HepG2 (cell line): ENCODE data around the gene LENEP. TPM values are rescaled to one million over a fixed set of nuclear protein-coding genes. Genes with fewer than 3 reads are reported as not detected.
A peak's percentile ranks its signal among the peaks of the same experiment; 100 is the strongest.

Experiments
- FOXO1 ChIP-seq: sonication (generic); formaldehyde crosslinking; IDR thresholded peaks from 2 replicates; pipeline ENCODE4 v1.4.0; 2020; ENCODE audit warnings: missing genetic modification reagents
- GATAD1 ChIP-seq: IDR thresholded peaks from 2 replicates; pipeline ENCODE4 v1.6.1; 2016; ENCODE audit warnings: missing genetic modification reagents, missing compliant biosample characterization
- JUN ChIP-seq: sonication (generic); formaldehyde crosslinking; IDR thresholded peaks from 2 replicates; pipeline ENCODE4 v1.4.0; 2020; ENCODE audit warnings: mild to moderate bottlenecking, missing genetic modification reagents
- KDM2A ChIP-seq: sonication (generic); formaldehyde crosslinking; IDR thresholded peaks from 2 replicates; pipeline ENCODE4 v1.4.0; 2020; ENCODE audit warnings: low read depth, missing genetic modification reagents, borderline replicate concordance
- PHF20 ChIP-seq: sonication (generic); formaldehyde crosslinking; IDR thresholded peaks from 2 replicates; pipeline ENCODE4 v1.5.0; 2020; ENCODE audit warnings: mild to moderate bottlenecking, missing genetic modification reagents
- RFXANK ChIP-seq: IDR thresholded peaks from 2 replicates; pipeline ENCODE4 v1.6.1; 2016
- TEAD3 ChIP-seq: optimal IDR thresholded peaks from 2 replicates; pipeline ENCODE3; 2016; ENCODE audit warnings: borderline replicate concordance
- XRCC5 ChIP-seq: fragments of 200-400 bp; formaldehyde crosslinking; optimal IDR thresholded peaks from 2 replicates; pipeline ENCODE3; 2017; ENCODE audit warnings: mild to moderate bottlenecking, low read length
- ZNF33B ChIP-seq: sonication (generic); formaldehyde crosslinking; IDR thresholded peaks from 2 replicates; pipeline ENCODE4 v1.5.1; 2020; ENCODE audit warnings: mild to moderate bottlenecking, missing genetic modification reagents
- ZNF382 ChIP-seq: sonication (generic); formaldehyde crosslinking; IDR thresholded peaks from 2 replicates; pipeline ENCODE4 v1.5.0; 2020; ENCODE audit warnings: missing genetic modification reagents, mild to moderate bottlenecking, borderline replicate concordance
- ZNF431 ChIP-seq: sonication (generic); formaldehyde crosslinking; IDR thresholded peaks from 2 replicates; pipeline ENCODE4 v1.9.0; 2022; ENCODE audit warnings: missing genetic modification reagents, low read depth, mild to moderate bottlenecking, borderline replicate concordance
- ZNF44 ChIP-seq: sonication (generic); formaldehyde crosslinking; IDR thresholded peaks from 2 replicates; pipeline ENCODE4 v1.5.1; 2020; ENCODE audit warnings: mild to moderate bottlenecking, missing genetic modification reagents
- ZNF687 ChIP-seq: sonication (generic); formaldehyde crosslinking; IDR thresholded peaks from 2 replicates; pipeline ENCODE4 v1.5.1; 2020; ENCODE audit warnings: mild to moderate bottlenecking, missing genetic modification reagents, moderate library complexity
- polyA plus RNA-seq, 8 experiments: library from polyadenylated mRNA; depleted of rRNA in 3 of 8; stranded (reverse) in 7 of 8; unstranded in 1 of 8; fragments of >200 nt; fragmentation: Illumina TruSeq in 4 of 8; extraction: Trizol in 4 of 8; gene quantifications; 2 replicates each; pipeline versions ENCODE4 v1.2.1 to v1.2.3, GENCODE V29; 2011 to 2016; ENCODE audit warnings: low read depth in 4 of 8, missing spikeins in 1 of 8, mixed read lengths in 1 of 8; ENCODE audit not compliant: insufficient read depth in 1 of 8
- total RNA-seq, 5 experiments: library from RNA; depleted of rRNA; stranded (reverse); fragments of >200 nt; fragmentation: Illumina TruSeq; extraction: Trizol; gene quantifications; 2 replicates each; pipeline ENCODE4 v1.2.3, GENCODE V29; 2016; ENCODE audit warnings: low read depth in 1 of 5
- TF ChIP-seq, protein P1 (sequence below): sonication (generic); formaldehyde crosslinking; IDR thresholded peaks from 2 replicates; pipeline ENCODE4 v1.4.0; 2020; ENCODE audit warnings: missing genetic modification reagents, mild to moderate bottlenecking, borderline replicate concordance
- TF ChIP-seq, protein P2 (sequence below): sonication (generic); formaldehyde crosslinking; IDR thresholded peaks from 2 replicates; pipeline ENCODE4 v1.4.0; 2020; ENCODE audit warnings: missing genetic modification reagents
- TF ChIP-seq, protein P3 (sequence below): sonication (generic); formaldehyde crosslinking; IDR thresholded peaks from 2 replicates; pipeline ENCODE4 v1.5.0; 2020; ENCODE audit warnings: missing genetic modification reagents
- TF ChIP-seq, protein P4 (sequence below): sonication (generic); formaldehyde crosslinking; IDR thresholded peaks from 2 replicates; pipeline ENCODE4 v1.5.0; 2020; ENCODE audit warnings: mild to moderate bottlenecking, missing genetic modification reagents

The LENEP gene
- total and polyA plus RNA-seq, 2 of the 13 experiments (the other 11 are each of a cell fraction or from before 2014, with no cell fraction given), result 0.29 TPM; not detected in 1

DNA sequence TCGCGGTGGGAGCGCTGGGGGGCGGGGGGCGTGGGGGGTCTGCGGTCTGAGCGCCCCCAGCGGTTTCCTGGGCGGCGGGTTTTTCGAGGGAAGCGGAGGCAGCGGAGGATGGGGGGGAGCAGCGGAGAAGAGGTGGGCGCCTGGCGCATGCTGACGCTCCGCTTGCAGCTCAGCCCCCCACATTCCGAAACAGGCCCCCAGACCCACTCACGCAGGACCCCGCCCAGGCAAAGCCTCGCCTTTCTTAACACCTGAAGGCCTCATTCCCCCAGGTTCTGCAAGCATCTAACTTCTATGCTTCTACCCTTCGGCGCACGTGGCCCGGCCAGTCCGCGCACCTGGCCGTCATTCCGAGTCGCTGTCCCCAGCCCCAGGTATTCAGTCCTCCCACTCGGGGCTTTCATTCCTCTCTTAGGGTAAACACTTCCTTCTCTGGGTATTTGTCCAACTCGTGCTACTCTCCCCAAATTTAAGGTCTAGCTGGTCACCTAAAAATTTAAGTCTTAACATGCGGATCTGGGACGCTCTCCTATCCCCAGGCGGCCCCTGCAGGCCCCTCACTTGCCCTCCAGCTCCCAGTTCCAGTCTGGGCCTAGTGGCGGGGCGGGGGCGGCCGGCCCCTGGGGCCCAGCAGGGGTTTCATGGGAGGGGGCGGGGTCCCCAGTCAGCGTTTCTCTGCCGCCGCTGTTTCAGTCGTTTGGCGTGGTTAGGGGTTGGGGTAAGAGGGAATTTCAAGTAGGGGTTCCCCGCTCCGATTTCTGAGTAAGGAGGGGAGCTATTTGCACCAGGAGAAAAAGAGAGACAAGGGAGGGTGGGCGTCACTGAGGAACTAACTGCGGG lies 6.4 kb downstream of the LENEP start (continued):
- TF ChIP-seq, protein P1, sequence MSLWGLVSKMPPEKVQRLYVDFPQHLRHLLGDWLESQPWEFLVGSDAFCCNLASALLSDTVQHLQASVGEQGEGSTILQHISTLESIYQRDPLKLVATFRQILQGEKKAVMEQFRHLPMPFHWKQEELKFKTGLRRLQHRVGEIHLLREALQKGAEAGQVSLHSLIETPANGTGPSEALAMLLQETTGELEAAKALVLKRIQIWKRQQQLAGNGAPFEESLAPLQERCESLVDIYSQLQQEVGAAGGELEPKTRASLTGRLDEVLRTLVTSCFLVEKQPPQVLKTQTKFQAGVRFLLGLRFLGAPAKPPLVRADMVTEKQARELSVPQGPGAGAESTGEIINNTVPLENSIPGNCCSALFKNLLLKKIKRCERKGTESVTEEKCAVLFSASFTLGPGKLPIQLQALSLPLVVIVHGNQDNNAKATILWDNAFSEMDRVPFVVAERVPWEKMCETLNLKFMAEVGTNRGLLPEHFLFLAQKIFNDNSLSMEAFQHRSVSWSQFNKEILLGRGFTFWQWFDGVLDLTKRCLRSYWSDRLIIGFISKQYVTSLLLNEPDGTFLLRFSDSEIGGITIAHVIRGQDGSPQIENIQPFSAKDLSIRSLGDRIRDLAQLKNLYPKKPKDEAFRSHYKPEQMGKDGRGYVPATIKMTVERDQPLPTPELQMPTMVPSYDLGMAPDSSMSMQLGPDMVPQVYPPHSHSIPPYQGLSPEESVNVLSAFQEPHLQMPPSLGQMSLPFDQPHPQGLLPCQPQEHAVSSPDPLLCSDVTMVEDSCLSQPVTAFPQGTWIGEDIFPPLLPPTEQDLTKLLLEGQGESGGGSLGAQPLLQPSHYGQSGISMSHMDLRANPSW (CRISPR knock-in tag), result no peak
- TF ChIP-seq GATAD1 (CRISPR knock-in tag), result no peak
- TF ChIP-seq XRCC5, result peak; percentile 50
- TF ChIP-seq, protein P2, sequence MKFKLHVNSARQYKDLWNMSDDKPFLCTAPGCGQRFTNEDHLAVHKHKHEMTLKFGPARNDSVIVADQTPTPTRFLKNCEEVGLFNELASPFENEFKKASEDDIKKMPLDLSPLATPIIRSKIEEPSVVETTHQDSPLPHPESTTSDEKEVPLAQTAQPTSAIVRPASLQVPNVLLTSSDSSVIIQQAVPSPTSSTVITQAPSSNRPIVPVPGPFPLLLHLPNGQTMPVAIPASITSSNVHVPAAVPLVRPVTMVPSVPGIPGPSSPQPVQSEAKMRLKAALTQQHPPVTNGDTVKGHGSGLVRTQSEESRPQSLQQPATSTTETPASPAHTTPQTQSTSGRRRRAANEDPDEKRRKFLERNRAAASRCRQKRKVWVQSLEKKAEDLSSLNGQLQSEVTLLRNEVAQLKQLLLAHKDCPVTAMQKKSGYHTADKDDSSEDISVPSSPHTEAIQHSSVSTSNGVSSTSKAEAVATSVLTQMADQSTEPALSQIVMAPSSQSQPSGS (CRISPR knock-in tag), result no peak
- no peak for TF ChIP-seq ZNF33B (CRISPR knock-in tag)
- TF ChIP-seq PHF20 (CRISPR knock-in tag), result no peak
- no peak for TF ChIP-seq ZNF431
- TF ChIP-seq ZNF382 (CRISPR knock-in tag), result no peak
- TF ChIP-seq JUN, result no peak
- TF ChIP-seq ZNF44, result peak; percentile 50; the same call in 1 of the 2 replicates
- peak; percentile 89 for TF ChIP-seq ZNF687 (CRISPR knock-in tag)
- TF ChIP-seq KDM2A (CRISPR knock-in tag), result no peak
- TF ChIP-seq, protein P3, sequence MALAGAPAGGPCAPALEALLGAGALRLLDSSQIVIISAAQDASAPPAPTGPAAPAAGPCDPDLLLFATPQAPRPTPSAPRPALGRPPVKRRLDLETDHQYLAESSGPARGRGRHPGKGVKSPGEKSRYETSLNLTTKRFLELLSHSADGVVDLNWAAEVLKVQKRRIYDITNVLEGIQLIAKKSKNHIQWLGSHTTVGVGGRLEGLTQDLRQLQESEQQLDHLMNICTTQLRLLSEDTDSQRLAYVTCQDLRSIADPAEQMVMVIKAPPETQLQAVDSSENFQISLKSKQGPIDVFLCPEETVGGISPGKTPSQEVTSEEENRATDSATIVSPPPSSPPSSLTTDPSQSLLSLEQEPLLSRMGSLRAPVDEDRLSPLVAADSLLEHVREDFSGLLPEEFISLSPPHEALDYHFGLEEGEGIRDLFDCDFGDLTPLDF (CRISPR knock-in tag), result no peak
- TF ChIP-seq, protein P4, sequence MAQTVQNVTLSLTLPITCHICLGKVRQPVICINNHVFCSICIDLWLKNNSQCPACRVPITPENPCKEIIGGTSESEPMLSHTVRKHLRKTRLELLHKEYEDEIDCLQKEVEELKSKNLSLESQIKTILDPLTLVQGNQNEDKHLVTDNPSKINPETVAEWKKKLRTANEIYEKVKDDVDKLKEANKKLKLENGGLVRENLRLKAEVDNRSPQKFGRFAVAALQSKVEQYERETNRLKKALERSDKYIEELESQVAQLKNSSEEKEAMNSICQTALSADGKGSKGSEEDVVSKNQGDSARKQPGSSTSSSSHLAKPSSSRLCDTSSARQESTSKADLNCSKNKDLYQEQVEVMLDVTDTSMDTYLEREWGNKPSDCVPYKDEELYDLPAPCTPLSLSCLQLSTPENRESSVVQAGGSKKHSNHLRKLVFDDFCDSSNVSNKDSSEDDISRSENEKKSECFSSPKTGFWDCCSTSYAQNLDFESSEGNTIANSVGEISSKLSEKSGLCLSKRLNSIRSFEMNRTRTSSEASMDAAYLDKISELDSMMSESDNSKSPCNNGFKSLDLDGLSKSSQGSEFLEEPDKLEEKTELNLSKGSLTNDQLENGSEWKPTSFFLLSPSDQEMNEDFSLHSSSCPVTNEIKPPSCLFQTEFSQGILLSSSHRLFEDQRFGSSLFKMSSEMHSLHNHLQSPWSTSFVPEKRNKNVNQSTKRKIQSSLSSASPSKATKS (CRISPR knock-in tag), result no peak
- TF ChIP-seq RFXANK (CRISPR knock-in tag), result no peak
- TF ChIP-seq FOXO1, result no peak
- no peak for TF ChIP-seq TEAD3 (CRISPR knock-in tag)
